ENCODE measurements around the gene IL18BP.

Gene IL18BP

DNA sequence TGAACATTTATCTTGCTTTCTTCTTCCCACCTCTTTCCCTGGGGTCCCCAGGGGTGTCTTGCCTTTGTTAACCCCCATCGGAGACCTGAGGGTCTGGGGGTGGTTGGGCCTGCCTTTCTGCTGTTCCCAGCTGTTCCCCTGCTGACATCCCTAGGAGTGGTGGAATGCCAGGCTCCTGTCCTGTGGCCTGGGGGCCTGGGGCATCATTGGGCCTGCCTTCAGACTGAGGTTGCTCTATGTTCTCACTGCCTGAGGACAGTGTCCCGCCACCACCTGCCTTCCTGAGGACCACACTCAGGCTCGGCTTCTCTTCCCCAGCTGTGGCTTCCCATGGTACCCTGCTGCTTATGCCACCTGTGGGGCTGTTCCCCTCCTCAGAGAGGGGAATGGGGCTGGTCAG lies 1.1 kb upstream of the IL18BP start:
- no peak for DNase-seq

DNA sequence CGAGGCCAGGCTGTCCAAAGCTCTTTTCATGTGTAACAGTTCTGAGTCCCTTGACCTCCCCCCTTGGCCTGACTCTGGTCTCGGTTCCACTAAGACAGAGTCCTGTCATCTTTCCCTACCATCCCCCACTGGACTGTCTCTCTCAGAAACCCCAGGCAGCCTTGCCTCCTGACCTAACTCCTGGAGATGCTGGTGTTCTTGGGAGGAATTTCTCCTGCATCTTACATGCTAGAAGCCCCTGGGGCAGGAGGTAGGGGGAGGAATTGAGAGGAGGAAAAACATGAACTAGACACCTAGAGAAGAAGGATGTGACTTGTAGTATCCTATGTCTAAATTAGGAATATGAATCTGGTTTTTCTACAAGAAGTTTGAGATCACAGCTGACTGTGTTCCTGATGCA lies 648 bp upstream of the IL18BP start:
- DNase-seq: no peak

DNA sequence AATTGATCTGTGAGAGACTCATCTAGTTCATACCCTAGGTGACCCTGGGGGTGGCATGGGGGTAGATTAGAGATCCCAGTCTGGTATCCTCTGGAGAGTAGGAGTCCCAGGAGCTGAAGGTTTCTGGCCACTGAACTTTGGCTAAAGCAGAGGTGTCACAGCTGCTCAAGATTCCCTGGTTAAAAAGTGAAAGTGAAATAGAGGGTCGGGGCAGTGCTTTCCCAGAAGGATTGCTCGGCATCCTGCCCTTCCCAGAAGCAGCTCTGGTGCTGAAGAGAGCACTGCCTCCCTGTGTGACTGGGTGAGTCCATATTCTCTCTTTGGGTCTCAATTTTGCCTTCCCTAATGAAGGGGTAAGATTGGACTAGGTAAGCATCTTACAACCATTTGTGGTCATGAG lies 653 bp downstream of the IL18BP start:
- DNase-seq: no peak

DNA sequence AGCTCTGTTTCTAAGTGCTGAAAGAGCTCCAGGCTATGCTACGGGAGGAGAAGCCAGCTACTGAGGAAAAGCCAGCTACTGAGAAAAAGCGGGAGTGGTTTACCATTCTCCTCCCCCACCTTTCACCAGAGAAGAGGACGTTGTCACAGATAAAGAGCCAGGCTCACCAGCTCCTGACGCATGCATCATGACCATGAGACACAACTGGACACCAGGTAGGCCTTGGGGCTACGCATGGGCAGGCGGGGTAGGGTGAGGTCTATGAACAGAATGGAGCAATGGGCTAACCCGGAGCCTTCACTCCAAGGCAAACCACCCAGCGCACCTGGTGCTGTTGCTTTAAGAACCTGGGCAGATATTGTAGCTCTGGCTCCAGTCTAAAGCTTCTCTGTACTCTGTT lies 1.1 kb downstream of the IL18BP start:
- DNase-seq: no peak

DNA sequence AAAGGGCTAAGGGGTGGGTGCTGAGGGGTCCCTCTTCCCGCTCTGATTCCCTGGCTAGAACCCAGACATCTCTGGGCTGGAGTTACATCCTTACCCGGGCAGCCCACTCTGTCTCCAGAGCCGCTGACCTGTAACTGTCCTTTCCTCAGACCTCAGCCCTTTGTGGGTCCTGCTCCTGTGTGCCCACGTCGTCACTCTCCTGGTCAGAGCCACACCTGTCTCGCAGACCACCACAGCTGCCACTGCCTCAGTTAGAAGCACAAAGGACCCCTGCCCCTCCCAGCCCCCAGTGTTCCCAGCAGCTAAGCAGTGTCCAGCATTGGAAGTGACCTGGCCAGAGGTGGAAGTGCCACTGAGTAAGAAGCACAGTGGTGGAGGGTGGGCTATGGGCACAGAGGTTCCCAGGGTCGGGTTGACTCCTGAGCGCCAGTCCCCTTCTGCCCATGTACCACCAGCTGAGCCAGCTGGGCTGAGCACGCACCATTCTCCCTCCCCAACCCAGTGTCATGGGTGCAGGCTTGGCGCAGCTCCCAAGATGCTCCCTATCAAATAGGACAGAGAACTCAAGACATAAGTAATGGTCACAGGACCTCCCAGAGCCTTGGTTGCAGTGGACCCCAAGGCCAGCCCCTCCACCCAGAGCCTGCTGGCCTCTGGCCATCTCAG lies 1.6 kb downstream of the IL18BP start:
- DNase-seq: no peak

DNA sequence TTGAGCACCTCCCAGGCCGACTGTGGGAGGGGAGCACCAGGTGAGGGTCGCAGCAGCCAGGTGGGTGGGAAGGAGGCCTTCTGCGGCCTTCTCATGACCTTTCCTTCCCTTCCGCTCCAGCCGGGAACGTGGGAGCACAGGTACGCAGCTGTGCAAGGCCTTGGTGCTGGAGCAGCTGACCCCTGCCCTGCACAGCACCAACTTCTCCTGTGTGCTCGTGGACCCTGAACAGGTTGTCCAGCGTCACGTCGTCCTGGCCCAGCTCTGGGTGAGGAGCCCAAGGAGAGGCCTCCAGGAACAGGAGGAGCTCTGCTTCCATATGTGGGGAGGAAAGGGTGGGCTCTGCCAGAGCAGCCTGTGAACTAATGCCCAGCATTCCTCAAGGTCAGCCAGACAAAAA lies 2.6 kb downstream of the IL18BP start:
- no peak for DNase-seq

DNA sequence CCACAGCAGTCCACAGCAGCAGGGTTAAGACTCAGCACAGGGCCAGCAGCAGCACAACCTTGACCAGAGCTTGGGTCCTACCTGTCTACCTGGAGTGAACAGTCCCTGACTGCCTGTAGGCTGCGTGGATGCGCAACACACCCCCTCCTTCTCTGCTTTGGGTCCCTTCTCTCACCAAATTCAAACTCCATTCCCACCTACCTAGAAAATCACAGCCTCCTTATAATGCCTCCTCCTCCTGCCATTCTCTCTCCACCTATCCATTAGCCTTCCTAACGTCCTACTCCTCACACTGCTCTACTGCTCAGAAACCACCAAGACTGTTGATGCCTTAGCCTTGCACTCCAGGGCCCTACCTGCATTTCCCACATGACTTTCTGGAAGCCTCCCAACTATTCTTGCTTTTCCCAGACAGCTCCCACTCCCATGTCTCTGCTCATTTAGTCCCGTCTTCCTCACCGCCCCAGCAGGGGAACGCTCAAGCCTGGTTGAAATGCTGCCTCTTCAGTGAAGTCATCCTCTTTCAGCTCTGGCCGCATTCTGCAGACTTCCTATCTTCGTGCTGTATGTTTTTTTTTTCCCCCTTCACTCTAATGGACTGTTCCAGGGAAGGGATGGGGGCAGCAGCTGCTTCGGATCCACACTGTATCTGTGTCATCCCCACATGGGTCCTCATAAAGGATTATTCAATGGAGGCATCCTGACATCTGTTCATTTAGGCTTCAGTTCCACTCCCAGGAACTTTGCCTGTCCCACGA lies 3.3 kb downstream of the IL18BP start:
- peak; percentile 21 for DNase-seq

DNA sequence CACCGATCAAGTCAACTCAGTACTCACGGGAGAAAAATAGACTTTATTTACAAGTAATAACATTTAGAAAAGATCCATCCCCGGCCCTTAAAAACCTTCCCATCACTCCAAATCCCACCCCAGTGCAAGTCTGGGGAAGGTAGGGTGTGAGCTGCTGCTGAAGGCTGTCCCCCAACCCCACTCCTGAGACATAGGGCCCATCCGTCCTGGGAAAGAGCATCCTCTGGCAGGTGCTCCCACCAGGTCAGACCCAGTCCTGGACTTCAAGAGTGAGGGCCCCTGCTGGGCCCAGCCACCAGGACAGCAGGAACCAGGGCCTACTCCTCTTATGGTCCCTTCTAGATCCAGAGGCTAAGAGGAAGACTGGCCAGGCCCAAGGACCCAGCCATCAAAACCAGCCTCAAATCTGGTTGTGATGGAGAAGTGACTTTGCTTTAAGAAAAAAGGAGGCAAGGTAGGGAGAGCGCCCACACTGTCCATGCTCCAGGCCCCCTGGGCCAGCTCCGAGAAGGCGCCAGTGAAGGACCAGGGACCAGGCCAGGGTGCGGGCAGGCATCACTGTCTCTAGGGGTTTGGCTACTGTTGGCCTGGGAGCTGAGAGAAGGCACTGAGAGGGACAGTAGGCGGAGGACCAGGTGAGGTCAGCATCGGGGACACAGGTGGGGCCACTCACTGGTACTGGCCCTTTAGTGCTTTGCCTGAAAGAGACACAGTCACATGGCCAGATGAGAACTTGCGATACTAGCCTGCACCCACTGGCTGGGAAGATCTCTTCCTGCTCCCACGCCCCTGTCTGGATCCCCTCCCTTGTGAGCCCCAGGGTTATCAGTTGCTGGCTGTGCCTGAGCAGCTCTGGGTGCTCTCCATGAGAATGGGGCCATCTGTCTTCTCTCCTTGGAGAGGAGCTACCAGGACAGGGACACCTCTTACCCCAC lies 4.4 kb downstream of the IL18BP start:
- no peak for DNase-seq

DNA sequence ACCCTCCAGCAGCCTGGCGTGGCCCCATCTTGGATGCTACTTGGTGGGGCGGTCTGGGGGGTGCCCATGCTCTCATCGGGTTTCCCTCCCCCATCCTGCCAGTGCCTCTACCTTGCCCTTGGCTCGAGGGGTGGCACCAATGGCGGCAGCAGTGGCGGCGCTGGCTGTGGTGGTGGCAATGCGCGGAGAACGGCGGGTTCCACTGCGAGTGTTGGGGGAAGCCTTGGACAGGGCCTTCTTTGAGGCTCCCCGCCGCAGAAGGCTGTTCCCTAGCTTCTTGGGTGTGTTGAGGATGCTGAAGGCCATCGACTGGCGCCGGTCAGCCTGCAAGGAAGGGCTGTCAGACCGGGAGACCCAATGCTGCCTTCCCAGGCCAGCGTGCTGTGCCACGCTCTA lies 5.1 kb downstream of the IL18BP start:
- DNase-seq: no peak

DNA sequence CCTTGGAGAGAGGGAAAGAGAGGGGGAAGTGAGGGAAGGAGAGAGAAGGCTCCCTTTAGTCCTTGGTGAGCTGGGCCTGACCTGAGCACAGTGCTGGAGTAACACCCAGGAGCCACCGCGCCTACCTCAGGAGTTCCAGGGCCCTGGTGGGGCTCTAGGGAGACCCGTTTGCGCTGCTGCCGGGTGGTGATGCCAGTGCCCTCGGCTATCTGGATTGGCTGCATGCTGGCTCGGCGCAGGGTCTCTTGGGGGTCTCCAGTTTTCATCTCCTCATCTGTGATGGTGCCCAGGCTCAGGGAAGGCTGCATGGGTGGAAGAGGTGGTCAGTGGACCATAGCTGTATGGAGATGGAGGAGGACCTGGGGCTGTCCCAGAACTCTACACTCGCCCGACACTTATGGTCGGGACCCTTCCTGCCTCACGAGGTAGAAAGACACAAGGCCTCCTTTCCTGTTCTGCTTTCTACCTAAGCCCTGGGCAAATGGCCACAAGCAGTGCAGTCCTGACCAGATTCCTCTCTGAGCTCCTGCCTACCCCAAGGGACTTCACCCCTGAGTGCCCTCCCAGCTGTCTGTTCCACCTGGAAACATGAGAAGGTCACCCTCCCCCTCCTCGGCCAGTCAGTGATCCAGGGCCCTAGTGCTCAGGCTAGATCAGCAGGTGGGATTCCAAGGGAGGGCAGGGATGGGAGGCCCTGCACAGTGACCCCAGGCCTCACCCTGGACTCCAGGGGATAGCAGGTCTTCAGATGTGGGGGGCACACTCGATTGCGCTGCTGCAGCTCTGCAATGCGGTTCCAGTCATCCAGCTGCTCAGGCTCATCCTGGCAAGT lies 6.0 kb downstream of the IL18BP start:
- DNase-seq: no peak

DNA sequence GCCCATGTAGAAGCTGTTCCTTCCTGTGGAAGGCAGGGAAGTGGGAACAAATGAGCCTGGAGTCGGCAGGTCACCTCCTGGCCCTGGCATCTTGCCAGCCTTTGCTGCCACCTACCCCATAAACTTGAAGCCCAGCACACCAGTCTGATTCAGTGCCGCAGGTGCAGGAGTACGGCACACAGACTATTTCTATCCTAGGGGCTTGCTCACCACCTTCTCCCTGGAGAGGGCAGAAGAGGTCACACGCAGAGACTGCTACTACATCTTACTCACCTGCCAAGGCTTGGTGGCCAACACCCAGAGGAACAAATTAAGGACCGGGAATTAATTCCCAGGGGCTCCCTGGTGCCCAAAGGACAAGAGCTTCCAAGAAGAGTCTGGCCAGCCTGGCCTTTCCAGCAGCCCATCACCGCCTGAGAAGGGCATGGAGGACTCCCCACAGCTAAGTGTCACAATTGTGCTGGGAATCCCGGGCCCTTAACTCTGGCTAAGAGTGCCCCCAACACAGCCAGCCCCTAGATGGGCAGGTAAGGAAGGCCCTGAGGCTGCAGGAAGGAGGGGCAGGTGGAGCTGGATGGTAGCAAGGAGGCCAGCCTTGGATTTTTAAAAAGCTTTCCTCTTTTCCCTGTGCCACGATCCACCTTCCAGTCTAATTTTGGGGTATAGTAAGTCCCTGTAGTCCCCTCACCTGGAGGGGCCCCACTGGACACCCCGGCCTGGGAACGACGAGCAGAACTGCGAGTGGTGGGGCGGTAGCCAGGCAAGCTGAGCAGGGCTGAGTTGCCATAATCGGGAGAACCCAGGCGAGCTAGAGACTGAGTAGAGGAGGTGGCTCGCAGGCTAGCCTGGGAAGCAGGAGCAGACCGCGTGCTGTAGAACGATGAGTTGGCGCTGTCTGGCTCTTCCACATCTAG lies 6.9 kb downstream of the IL18BP start:
- DNase-seq: no peak

DNA sequence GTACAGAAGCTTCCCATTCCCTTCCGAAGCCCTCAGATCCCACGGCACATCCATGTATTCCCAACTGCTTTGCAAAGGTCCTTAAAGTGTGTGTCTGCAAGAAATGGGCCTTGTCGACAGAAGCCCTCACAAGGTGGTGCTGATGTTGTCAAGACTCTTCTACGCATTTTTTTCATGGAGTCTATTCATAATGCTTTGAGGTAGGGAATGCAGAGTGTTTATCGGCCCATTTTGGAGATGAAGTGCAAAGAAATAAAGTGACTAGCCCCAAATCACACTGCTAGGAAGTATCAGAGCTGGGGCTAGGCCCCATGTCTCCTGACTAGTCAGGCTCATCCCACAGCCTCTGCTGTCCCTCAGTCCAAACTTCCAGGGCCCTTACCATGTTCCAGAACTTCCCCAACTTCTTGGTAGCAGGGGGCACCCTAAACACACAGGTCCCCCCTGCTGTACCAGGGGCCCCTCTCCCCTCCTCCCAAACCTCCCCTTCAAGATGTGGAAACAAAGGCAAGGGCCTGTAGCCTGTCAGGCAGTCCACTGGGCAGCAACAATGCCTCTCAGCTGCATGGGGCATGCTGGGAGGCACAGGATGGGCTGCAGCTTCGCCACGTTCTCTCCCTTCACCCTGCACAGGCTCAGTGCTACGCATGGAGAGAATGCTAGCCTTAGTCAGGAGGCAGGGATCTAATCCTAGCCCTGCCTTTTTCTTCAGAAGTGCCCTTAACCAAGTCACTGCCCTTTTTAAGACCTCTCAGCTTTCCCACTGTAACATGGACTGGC lies 7.8 kb downstream of the IL18BP start:
- DNase-seq: no peak

DNA sequence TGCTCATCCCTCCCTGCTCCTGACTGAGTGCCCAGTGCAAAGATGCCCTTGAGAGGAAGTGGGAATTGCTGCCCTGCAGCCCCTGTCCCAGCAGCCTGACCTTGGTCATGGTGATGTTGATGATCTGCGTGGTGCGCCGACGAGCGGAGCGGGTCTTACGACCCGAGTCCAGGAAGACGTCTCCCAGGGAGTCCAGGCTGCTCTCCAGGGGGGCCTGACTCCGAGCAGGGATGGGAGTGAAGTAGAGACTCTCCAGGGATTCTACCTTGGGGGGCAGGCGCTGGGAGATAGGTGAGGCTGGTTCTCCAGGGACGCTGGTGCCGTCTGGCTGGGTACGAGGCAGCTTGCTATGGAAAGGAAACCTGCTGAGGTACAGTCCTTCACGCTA lies 8.4 kb downstream of the IL18BP start:
- no peak for DNase-seq

DNA sequence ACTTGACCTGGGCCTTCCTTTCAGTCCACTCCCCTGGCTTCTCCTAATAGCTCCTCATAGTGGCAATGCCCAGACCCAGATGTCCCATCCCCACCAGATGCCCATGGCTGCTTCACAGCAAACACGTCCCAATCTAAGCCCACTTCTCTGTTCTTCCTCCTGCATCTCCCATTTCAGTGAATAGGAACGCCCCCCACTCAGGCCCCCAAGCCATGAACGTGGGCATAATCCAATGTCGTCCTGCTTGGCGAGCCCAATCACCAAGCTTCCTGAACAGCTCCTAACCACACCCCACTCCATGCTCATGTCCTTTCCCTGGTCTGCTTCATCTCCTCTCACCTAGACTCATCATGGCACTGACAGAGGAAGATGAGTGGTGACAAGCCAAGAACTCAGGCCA lies 8.9 kb downstream of the IL18BP start:
- DNase-seq: no peak

DNA sequence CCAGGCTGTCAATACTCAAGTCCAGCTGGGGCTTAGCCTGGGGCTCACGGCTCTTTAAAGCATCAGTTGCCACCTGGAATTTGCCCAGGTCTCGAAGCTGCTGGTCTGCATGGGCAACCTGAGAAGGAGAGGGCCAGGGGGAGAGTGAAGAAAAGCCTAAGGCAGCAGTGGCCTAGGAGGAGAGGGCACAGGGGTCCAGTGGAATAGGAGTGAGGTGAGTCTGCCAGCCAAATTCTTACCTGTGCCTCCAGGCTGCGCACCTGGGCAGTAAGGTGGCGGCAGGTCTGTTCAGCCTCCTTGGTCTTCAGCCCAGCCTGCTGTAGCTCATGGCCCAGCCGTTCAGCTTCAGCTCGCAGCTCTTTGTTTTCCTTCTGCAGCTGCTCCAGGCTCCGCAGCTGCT lies 10.0 kb downstream of the IL18BP start:
- no peak for DNase-seq

DNA sequence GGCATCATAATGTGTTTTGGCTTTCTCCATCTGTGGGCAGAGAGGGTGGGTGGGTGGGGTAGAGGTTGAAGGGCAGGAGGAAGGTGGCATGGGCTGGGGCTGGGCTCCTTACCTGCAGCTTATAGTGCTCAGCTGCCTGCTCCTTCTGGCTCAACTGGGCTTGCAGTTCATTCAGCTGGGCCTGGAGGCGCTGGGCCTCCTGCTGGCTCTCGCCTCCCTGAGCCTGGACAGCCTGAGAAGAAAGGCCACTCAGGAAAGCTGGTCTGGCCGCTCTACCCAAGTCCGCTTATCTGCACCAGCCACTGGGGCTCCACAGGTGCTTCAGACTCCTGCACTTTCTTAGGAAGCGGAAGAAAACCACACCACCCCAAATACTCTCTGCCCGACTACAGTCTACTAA lies 10.4 kb downstream of the IL18BP start:
- DNase-seq: no peak

DNA sequence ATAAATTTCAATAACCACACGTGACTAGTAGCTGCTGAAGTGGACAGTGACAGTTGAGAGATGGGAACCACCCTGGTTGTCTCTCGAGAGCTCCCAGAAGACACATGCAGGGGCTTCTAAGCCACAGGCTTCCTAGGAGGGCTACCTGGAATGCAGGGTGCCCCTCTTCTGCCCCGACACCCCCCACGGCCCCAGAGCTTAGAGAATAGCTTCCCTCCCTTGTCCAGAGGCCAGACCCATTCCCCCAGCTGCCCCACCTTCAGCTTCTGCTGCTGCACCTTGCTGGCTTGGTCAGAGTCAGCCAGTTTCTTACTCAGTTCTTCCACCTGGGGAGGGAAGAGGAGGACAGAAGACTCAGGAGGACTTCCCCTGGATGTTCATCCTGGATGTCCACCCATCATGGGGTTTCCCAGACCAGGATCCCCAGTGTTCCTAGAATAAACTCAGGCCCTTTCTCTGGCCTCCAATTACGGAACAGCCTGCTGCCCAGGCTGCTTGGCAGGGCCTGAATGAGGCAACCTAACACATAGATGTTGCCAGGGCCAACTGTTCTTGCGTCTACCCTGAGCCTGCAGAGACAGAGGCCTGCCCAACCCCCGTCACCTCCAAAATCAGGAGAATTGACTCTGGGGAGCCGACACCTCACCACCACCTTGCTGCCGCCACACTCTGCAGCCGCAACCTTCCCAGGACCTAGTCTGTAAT lies 12.0 kb downstream of the IL18BP start:
- DNase-seq: no peak

DNA sequence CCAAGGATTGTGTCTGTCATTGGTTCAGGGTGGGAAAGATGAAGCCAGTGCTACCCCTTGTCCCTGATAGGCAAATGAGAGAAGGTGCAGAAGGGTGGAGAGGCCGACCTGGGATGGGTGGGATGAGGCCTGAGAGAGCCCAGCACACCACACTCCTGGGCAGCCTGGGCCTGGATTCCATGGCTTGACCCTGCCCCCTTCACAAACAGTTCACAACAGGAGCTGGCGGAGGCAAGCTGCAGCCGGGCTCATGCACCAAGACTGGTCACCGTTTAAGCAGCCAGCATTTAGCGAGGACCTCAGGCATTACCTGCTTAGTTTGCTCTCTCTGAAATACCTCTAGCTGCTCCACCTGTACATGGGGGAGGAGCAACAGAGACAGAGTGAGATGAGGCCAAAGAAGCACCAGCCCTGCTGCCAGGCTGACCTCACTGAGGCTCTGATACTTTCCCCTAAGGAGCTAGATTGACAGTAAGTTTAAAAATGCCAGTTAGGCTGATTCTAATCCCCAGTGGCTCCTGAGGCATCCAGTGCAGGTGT lies 13.5 kb downstream of the IL18BP start:
- no peak for DNase-seq

DNA sequence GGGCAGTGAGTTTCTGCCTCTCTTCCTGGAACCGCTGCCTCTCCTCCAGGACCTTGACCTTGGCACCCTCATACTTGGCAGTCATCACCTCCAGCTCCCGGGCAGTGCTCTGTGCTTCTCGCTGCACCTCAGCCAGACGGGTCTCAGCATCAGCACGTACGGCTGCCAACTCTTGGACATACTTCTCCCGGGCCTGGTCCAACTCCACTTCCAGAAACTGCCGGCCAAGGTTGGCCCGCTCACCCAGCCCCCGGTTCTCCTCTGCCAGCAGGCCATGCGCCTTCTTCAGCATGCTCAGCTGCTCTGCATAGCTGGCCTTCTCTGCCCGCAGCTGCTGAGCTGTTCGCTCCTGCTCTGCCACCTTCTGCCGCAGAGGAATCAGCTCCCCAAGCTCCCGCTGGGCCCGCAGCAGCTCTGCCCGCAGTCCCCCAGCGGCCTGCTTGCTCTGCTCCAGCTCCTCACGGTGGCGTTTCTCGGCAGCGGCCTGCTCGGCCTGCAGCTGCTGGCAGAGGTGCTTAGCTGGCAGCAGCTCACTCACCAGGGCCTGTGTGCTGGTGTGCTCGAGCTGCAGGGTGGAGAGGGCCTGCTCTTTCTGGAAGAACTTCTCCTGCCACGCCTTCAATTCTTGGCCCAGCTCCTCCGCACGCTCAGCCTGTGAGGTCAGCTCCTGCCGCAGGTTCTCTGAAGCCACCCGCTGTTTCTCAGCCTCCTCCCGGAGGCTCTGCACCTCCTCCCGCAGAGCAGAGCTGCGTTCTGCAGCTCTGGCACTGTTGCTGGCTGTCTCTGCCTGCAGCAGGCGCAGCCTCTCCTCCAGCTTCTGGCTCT lies 14.4 kb downstream of the IL18BP start:
- no peak for DNase-seq

Data from NCI-H1694 treated with DMSO at 0.1 percent for 48 hours (cell line).